GM19452 (cell line): ENCODE measurements around the gene AKT2.
"Not testable (repeated sequence)": the region's sequence is repeated elsewhere in the genome, so short reads cannot be mapped to it uniquely, and the experiment has no call there.

Source experiments
- ATAC-seq: cut with Tn5 transposase; IDR thresholded peaks from one replicate; pipeline ENCODE4 v1.9.1; 2021; ENCODE audit not compliant: unreplicated experiment

The AKT2 gene

GRCh38 chr19:40284501-40285352, at the start of gene AKT2:
Gene AKT2 (minus strand): TSS chr19:40285345. CDS start chr19:40265267, 20,078 bp downstream.
- peak; percentile 10 for ATAC-seq

- not testable (repeated sequence) for ATAC-seq
These were observed 47.9 kb upstream of the AKT2 start for GRCh38 chr19:40333083-40333482.

- ATAC-seq, result no peak
These were observed 47.5 kb upstream of the AKT2 start for GRCh38 chr19:40332669-40333068.

- ATAC-seq, result no peak
These were observed 45.9 kb upstream of the AKT2 start for GRCh38 chr19:40331052-40331451.

- ATAC-seq, result no peak
These were observed 41.1 kb upstream of the AKT2 start for GRCh38 chr19:40326201-40326600.

- no peak for ATAC-seq
These were observed 38.6 kb upstream of the AKT2 start for GRCh38 chr19:40323705-40324104.

- no peak for ATAC-seq
These were observed 37.9 kb upstream of the AKT2 start for GRCh38 chr19:40322951-40323615.

- no peak for ATAC-seq
These were observed 37.1 kb upstream of the AKT2 start for GRCh38 chr19:40322271-40322610.

GRCh38 chr19:40321566-40322270, 36.6 kb upstream of the AKT2 start:
- ATAC-seq, result no peak

GRCh38 chr19:40321076-40321475, 35.9 kb upstream of the AKT2 start:
- no peak for ATAC-seq

- no peak for ATAC-seq
These were observed 35.4 kb upstream of the AKT2 start for GRCh38 chr19:40320558-40320935.

- no peak for ATAC-seq
These were observed 32.2 kb upstream of the AKT2 start for GRCh38 chr19:40317338-40317737.

- no peak for ATAC-seq
These were observed 30.8 kb upstream of the AKT2 start for GRCh38 chr19:40315812-40316470.

GRCh38 chr19:40314656-40315055, 29.5 kb upstream of the AKT2 start:
- ATAC-seq, result no peak

GRCh38 chr19:40313229-40313983, 28.3 kb upstream of the AKT2 start:
- no peak for ATAC-seq

GRCh38 chr19:40312533-40312932, 27.4 kb upstream of the AKT2 start:
- ATAC-seq, result no peak

GRCh38 chr19:40309666-40310065, 24.5 kb upstream of the AKT2 start:
- ATAC-seq, result no peak

GRCh38 chr19:40305403-40305802, 20.3 kb upstream of the AKT2 start:
- ATAC-seq, result no peak

- no peak for ATAC-seq
These were observed 19.2 kb upstream of the AKT2 start for GRCh38 chr19:40304306-40304705.

- ATAC-seq, result no peak
These were observed 18.6 kb upstream of the AKT2 start for GRCh38 chr19:40303765-40304164.
